Activated naive CD8-positive, alpha-beta T cell treated with anti-CD3 and anti-CD28 coated beads for 36 hours (primary cell): Measurements from ENCODE around the gene ANKRD16. TPM values are rescaled to one million over a fixed set of nuclear protein-coding genes. Genes with fewer than 3 reads are reported as not detected.

ENCODE experiments used
- DNase-seq: peaks from one replicate; pipeline ENCODE4 v3.0.0; 2021
- H3K27ac Mint-ChIP-seq: one replicate; pipeline ENCODE4 v1.8.0; 2022; ENCODE audit warnings: mild to moderate bottlenecking, moderate library complexity, mixed read lengths
- H3K27me3 Mint-ChIP-seq: one replicate; pipeline ENCODE4 v1.8.0; 2022; ENCODE audit warnings: mild to moderate bottlenecking, mixed read lengths
- H3K36me3 Mint-ChIP-seq: one replicate; pipeline ENCODE4 v1.8.0; 2021; ENCODE audit warnings: mild to moderate bottlenecking, mixed read lengths
- H3K4me1 Mint-ChIP-seq: one replicate; pipeline ENCODE4 v1.8.0; 2021; ENCODE audit warnings: mixed read lengths
- H3K4me3 Mint-ChIP-seq: one replicate; pipeline ENCODE4 v1.8.0; 2022; ENCODE audit warnings: mild to moderate bottlenecking, moderate library complexity, mixed read lengths
- H3K9me3 Mint-ChIP-seq: one replicate; pipeline ENCODE4 v1.8.0; 2022; ENCODE audit warnings: mixed read lengths
- total RNA-seq, 2 experiments: library from RNA; stranded (reverse); gene quantifications; one replicate each; pipeline ENCODE4 v1.2.3, GENCODE V29; 2021

The ANKRD16 gene
- 1 to 10 TPM; 9.1 to 9.4 TPM for total RNA-seq

GRCh38 chr10:5889624-5890451 lies at the start of gene ANKRD16, which contains the start of gene FBH1:
ANKRD16 (minus strand) TSS chr10:5889893; CDS start chr10:5889354, 539 bp downstream.
FBH1 (plus strand) TSS chr10:5890243; CDS start chr10:5890346, 103 bp downstream.
- H3K9me3 Mint-ChIP-seq: no peaks in the 10 kb centered on the region
- H3K27ac Mint-ChIP-seq: peak within 1 kb of the TSS; percentile 75
- peak; percentile 99 for DNase-seq
- H3K4me3 Mint-ChIP-seq: peak within 1 kb of the TSS; percentile 94
- peaks cover 39% of the 10 kb centered on the region for H3K36me3 Mint-ChIP-seq
- peaks cover 41% of the 10 kb centered on the region for H3K4me1 Mint-ChIP-seq
- H3K27me3 Mint-ChIP-seq: no peaks in the 10 kb centered on the region

- no peak for DNase-seq
- H3K27ac Mint-ChIP-seq: no peak overlapping the region
- no peaks in the 10 kb centered on the region for H3K27me3 Mint-ChIP-seq
- no peak overlapping the region for H3K4me3 Mint-ChIP-seq
- no peaks in the 10 kb centered on the region for H3K9me3 Mint-ChIP-seq
- H3K4me1 Mint-ChIP-seq: no peaks in the 10 kb centered on the region
- peaks cover 12% of the 10 kb centered on the region for H3K36me3 Mint-ChIP-seq
These were observed 48.6 kb upstream of the ANKRD16 start for GRCh38 chr10:5938291-5938690.

- Mint-ChIP-seq H3K4me3 (no peak overlapping the region), H3K4me1 (no peaks in the 10 kb centered on the region), H3K27me3 (no peaks in the 10 kb centered on the region), H3K9me3 (no peaks in the 10 kb centered on the region), H3K27ac (no peak overlapping the region), H3K36me3 (peaks cover 16% of the 10 kb centered on the region)
- no peak for DNase-seq
These were observed 47.3 kb upstream of the ANKRD16 start for GRCh38 chr10:5937016-5937415.

GRCh38 chr10:5935628-5936027 lies 45.9 kb upstream of the ANKRD16 start:
- no peaks in the 10 kb centered on the region for H3K4me1 Mint-ChIP-seq
- no peak for DNase-seq
- no peak overlapping the region for H3K4me3 Mint-ChIP-seq
- no peaks in the 10 kb centered on the region for H3K9me3 Mint-ChIP-seq
- H3K36me3 Mint-ChIP-seq: peaks cover 16% of the 10 kb centered on the region
- no peaks in the 10 kb centered on the region for H3K27me3 Mint-ChIP-seq
- H3K27ac Mint-ChIP-seq: no peak overlapping the region

- Mint-ChIP-seq H3K4me3 (no peak overlapping the region), H3K4me1 (no peaks in the 10 kb centered on the region), H3K36me3 (peaks cover 20% of the 10 kb centered on the region), H3K27me3 (no peaks in the 10 kb centered on the region), H3K27ac (no peak overlapping the region), H3K9me3 (no peaks in the 10 kb centered on the region)
- no peak for DNase-seq
These were observed 44.3 kb upstream of the ANKRD16 start for GRCh38 chr10:5933909-5934546.

GRCh38 chr10:5932345-5932744 lies 42.7 kb upstream of the ANKRD16 start:
- Mint-ChIP-seq H3K9me3 (no peaks in the 10 kb centered on the region), H3K4me3 (no peak overlapping the region), H3K27ac (no peak overlapping the region)

GRCh38 chr10:5930272-5930671 lies 40.6 kb upstream of the ANKRD16 start:
- H3K27me3 Mint-ChIP-seq: no peaks in the 10 kb centered on the region
- H3K4me3 Mint-ChIP-seq: no peak overlapping the region
- no peaks in the 10 kb centered on the region for H3K9me3 Mint-ChIP-seq

More at GRCh38 chr10:5932345-5932744, 42.7 kb upstream of the ANKRD16 start:
- no peaks in the 10 kb centered on the region for H3K27me3 Mint-ChIP-seq
- no peak for DNase-seq
- no peaks in the 10 kb centered on the region for H3K4me1 Mint-ChIP-seq
- H3K36me3 Mint-ChIP-seq: peaks cover 18% of the 10 kb centered on the region

GRCh38 chr10:5929442-5929841 lies 39.7 kb upstream of the ANKRD16 start:
- Mint-ChIP-seq H3K27me3 (no peaks in the 10 kb centered on the region), H3K27ac (no peak overlapping the region), H3K4me3 (no peak overlapping the region), H3K4me1 (no peaks in the 10 kb centered on the region), H3K9me3 (no peaks in the 10 kb centered on the region), H3K36me3 (peaks cover 22% of the 10 kb centered on the region)
- DNase-seq: no peak

More at GRCh38 chr10:5930272-5930671, 40.6 kb upstream of the ANKRD16 start:
- Mint-ChIP-seq H3K4me1 (no peaks in the 10 kb centered on the region), H3K36me3 (peaks cover 22% of the 10 kb centered on the region), H3K27ac (no peak overlapping the region)
- no peak for DNase-seq

- Mint-ChIP-seq H3K9me3 (no peaks in the 10 kb centered on the region), H3K36me3 (peaks cover 16% of the 10 kb centered on the region), H3K4me3 (no peak overlapping the region), H3K27me3 (no peaks in the 10 kb centered on the region), H3K27ac (no peak overlapping the region), H3K4me1 (no peaks in the 10 kb centered on the region)
- no peak for DNase-seq
These were observed 37.6 kb upstream of the ANKRD16 start for GRCh38 chr10:5927306-5927705.

- H3K4me3 Mint-ChIP-seq: no peak overlapping the region
- H3K36me3 Mint-ChIP-seq: peaks cover 19% of the 10 kb centered on the region
- no peak for DNase-seq
- no peaks in the 10 kb centered on the region for H3K27me3 Mint-ChIP-seq
- no peak overlapping the region for H3K27ac Mint-ChIP-seq
- no peaks in the 10 kb centered on the region for H3K9me3 Mint-ChIP-seq
- no peaks in the 10 kb centered on the region for H3K4me1 Mint-ChIP-seq
These were observed 35.2 kb upstream of the ANKRD16 start for GRCh38 chr10:5924889-5925288.

- Mint-ChIP-seq H3K9me3 (no peaks in the 10 kb centered on the region), H3K36me3 (peaks cover 25% of the 10 kb centered on the region), H3K4me1 (no peaks in the 10 kb centered on the region), H3K27ac (no peak overlapping the region), H3K4me3 (no peak overlapping the region), H3K27me3 (no peaks in the 10 kb centered on the region)
- no peak for DNase-seq
These were observed 32.1 kb upstream of the ANKRD16 start for GRCh38 chr10:5921746-5922145.

GRCh38 chr10:5919568-5919967 lies 29.9 kb upstream of the ANKRD16 start:
- no peak for DNase-seq
- H3K27me3 Mint-ChIP-seq: no peaks in the 10 kb centered on the region
- H3K36me3 Mint-ChIP-seq: peaks cover 33% of the 10 kb centered on the region
- no peaks in the 10 kb centered on the region for H3K9me3 Mint-ChIP-seq
- H3K27ac Mint-ChIP-seq: no peak overlapping the region
- H3K4me1 Mint-ChIP-seq: no peaks in the 10 kb centered on the region
- H3K4me3 Mint-ChIP-seq: no peak overlapping the region

- H3K9me3 Mint-ChIP-seq: no peaks in the 10 kb centered on the region
- H3K27me3 Mint-ChIP-seq: no peaks in the 10 kb centered on the region
- no peak overlapping the region for H3K27ac Mint-ChIP-seq
- no peak for DNase-seq
- no peak overlapping the region for H3K4me3 Mint-ChIP-seq
- no peaks in the 10 kb centered on the region for H3K4me1 Mint-ChIP-seq
- peaks cover 33% of the 10 kb centered on the region for H3K36me3 Mint-ChIP-seq
These were observed 29.1 kb upstream of the ANKRD16 start for GRCh38 chr10:5918763-5919162.

GRCh38 chr10:5917305-5917704 lies 27.6 kb upstream of the ANKRD16 start:
- H3K36me3 Mint-ChIP-seq: peaks cover 33% of the 10 kb centered on the region

GRCh38 chr10:5915451-5915850 lies 25.8 kb upstream of the ANKRD16 start:
- Mint-ChIP-seq H3K27ac (no peak overlapping the region), H3K4me1 (peaks cover 3% of the 10 kb centered on the region), H3K36me3 (peaks cover 37% of the 10 kb centered on the region), H3K9me3 (no peaks in the 10 kb centered on the region), H3K4me3 (no peak overlapping the region), H3K27me3 (no peaks in the 10 kb centered on the region)
- no peak for DNase-seq

More at GRCh38 chr10:5917305-5917704, 27.6 kb upstream of the ANKRD16 start:
- Mint-ChIP-seq H3K27ac (no peak overlapping the region), H3K9me3 (no peaks in the 10 kb centered on the region), H3K4me3 (no peak overlapping the region), H3K27me3 (no peaks in the 10 kb centered on the region), H3K4me1 (no peaks in the 10 kb centered on the region)
- DNase-seq: no peak
